Measurements from ENCODE around the gene CNTNAP2. TPM values are rescaled to one million over a fixed set of nuclear protein-coding genes. Genes with fewer than 3 reads are reported as not detected.

The CNTNAP2 gene
- total and polyA plus RNA-seq, 9 of the 15 experiments (the other 6 are each of a cell fraction or from before 2014, with no cell fraction given), result 0.04 to 0.62 (median 0.09) TPM; not detected in 4

- no peaks in the 10 kb centered on the region for H3K27me3 ChIP-seq (ENCODE audit: control insufficient read depth in 2 of 2, insufficient read depth in 2 of 2, low read length in 2 of 2)
- ChIA-PET POLR2A (no interaction called here), CTCF (ENCODE audit: low intra/inter-chr PET ratio) (no interaction called here)
- H2AFZ ChIP-seq (ENCODE audit: low read depth, low read length), result no peak overlapping the region
- no TSS peak for BruUV-seq (replicated peaks)
- no peaks in the 10 kb centered on the region for H3K9me1 ChIP-seq (ENCODE audit: control insufficient read depth, insufficient read depth, low read length)
- no peak overlapping the region for H3K27ac ChIP-seq (ENCODE audit: extremely low read depth, low read depth, low read length)
- H3K9me3 ChIP-seq (replicated peaks; ENCODE audit: control insufficient read depth, insufficient read depth, low read depth, low read length), result peaks cover 7% of the 10 kb centered on the region; the same call in 1 of the 2 replicates
- no peak for DNase-seq (ENCODE audit: extremely low read depth in 1 of 4, low spot score in 3 of 4)
- H3K79me2 ChIP-seq (ENCODE audit: control insufficient read depth, insufficient read depth, low read length), result no peaks in the 10 kb centered on the region
- H3K36me3 ChIP-seq (ENCODE audit: control insufficient read depth, insufficient read depth, low read length), result no peaks in the 10 kb centered on the region
- H3K9ac ChIP-seq (ENCODE audit: insufficient read depth in 1 of 2, low read depth in 2 of 2, low read length in 2 of 2), result no peak overlapping the region
- in situ Hi-C loops (cut with MboI) (no loop called here), intact Hi-C loops (cut with micrococcal nuclease) (no loop called here)
- no peaks in the 10 kb centered on the region for H4K20me1 ChIP-seq (replicated peaks; ENCODE audit: control insufficient read depth, insufficient read depth, low read length)
- TF ChIP-seq PHF21A (IDR thresholded peaks at IDR 0.05; ENCODE audit: borderline replicate concordance, low read depth), result no peak
- no peak for TF ChIP-seq HSF4 (CRISPR knock-in tag; IDR thresholded peaks at IDR 0.05; ENCODE audit: borderline replicate concordance)
- TF ChIP-seq ZC3H4 (CRISPR knock-in tag; IDR thresholded peaks at IDR 0.05; ENCODE audit: borderline replicate concordance), result no peak
- TF ChIP-seq IRF1 (CRISPR knock-in tag; IDR thresholded peaks at IDR 0.05; ENCODE audit: borderline replicate concordance), result no peak
- no peak overlapping the region for H3K4me2 ChIP-seq (ENCODE audit: insufficient read depth, low read length)
- no peak for FAIRE-seq
- 0% methylated on average over 1 of the region's 1 CpG for WGBS (ENCODE audit: insufficient coverage, low coverage, missing lambda C conversion rate)
- no peak for ATAC-seq
- no peaks in the 10 kb centered on the region for H3K4me1 ChIP-seq (replicated peaks in 1 of 2; ENCODE audit: control insufficient read depth in 2 of 2, insufficient read depth in 2 of 2, low read length in 2 of 2)
- H3K4me3 ChIP-seq, result no peak overlapping the region
Measured at GRCh38 chr7:146754385-146754784, 637.8 kb downstream of the CNTNAP2 start.

GRCh38 chr7:146755585-146755984 lies 639.0 kb downstream of the CNTNAP2 start:
- no peak overlapping the region for H3K27ac ChIP-seq (ENCODE audit: extremely low read depth, low read depth, low read length)
- no peaks in the 10 kb centered on the region for H3K27me3 ChIP-seq (ENCODE audit: control insufficient read depth in 2 of 2, insufficient read depth in 2 of 2, low read length in 2 of 2)
- H4K20me1 ChIP-seq (replicated peaks; ENCODE audit: control insufficient read depth, insufficient read depth, low read length), result no peaks in the 10 kb centered on the region
- DNase-seq (ENCODE audit: extremely low read depth in 1 of 4, low spot score in 3 of 4) (no peak), FAIRE-seq (no peak), ATAC-seq (no peak)
- H3K9ac ChIP-seq (ENCODE audit: insufficient read depth in 1 of 2, low read depth in 2 of 2, low read length in 2 of 2), result no peak overlapping the region
- in situ Hi-C loops (cut with MboI) (no loop called here), intact Hi-C loops (cut with micrococcal nuclease) (no loop called here)
- ChIA-PET POLR2A (no interaction called here), CTCF (ENCODE audit: low intra/inter-chr PET ratio) (no interaction called here)
- H3K36me3 ChIP-seq (ENCODE audit: control insufficient read depth, insufficient read depth, low read length), result no peaks in the 10 kb centered on the region
- no peak overlapping the region for H2AFZ ChIP-seq (ENCODE audit: low read depth, low read length)
- 2% methylated on average over 2 of the region's 2 CpGs for WGBS (ENCODE audit: insufficient coverage, low coverage, missing lambda C conversion rate)
- H3K79me2 ChIP-seq (ENCODE audit: control insufficient read depth, insufficient read depth, low read length), result no peaks in the 10 kb centered on the region
- no peaks in the 10 kb centered on the region for H3K9me1 ChIP-seq (ENCODE audit: control insufficient read depth, insufficient read depth, low read length)
- H3K9me3 ChIP-seq (replicated peaks; ENCODE audit: control insufficient read depth, insufficient read depth, low read depth, low read length), result peaks cover 7% of the 10 kb centered on the region; the same call in 1 of the 2 replicates
- BruUV-seq (replicated peaks), result no TSS peak
- no peaks in the 10 kb centered on the region for H3K4me1 ChIP-seq (replicated peaks in 1 of 2; ENCODE audit: control insufficient read depth in 2 of 2, insufficient read depth in 2 of 2, low read length in 2 of 2)
- no peak overlapping the region for H3K4me2 ChIP-seq (ENCODE audit: insufficient read depth, low read length)
- no peak overlapping the region for H3K4me3 ChIP-seq
- TF ChIP-seq NELFE (IDR thresholded peaks at IDR 0.05; ENCODE audit: insufficient read depth, insufficient read length) (no peak), ZNF766 (CRISPR knock-in tag; conservative IDR thresholded peaks at IDR 0.05) (no peak), ZNF175 (CRISPR knock-in tag; IDR thresholded peaks at IDR 0.05; ENCODE audit: low read depth) (no peak), BRD4 (IDR thresholded peaks at IDR 0.05) (no peak), CTCFL (IDR thresholded peaks at IDR 0.05; ENCODE audit: borderline replicate concordance, insufficient read depth, low read depth, low read length, poor library complexity, severe bottlenecking) (no peak), SMARCC2 (IDR thresholded peaks at IDR 0.05; ENCODE audit: low read depth) (no peak), GTF2B (IDR thresholded peaks at IDR 0.05; ENCODE audit: extremely low read depth, insufficient read length) (no peak), ZNF217 (CRISPR knock-in tag; IDR thresholded peaks at IDR 0.05) (no peak)
